NCI-H510A treated with DMSO at 0.1 percent for 48 hours (cell line): ENCODE results near the gene MOXD1.
"Not testable (repeated sequence)": the region's sequence is repeated elsewhere in the genome, so short reads cannot be mapped to it uniquely, and the experiment has no call there.

Experiments used
- DNase-seq: peaks from one replicate; lab custom pipeline; 2025; lab: John Stamatoyannopoulos, UW

Gene MOXD1

DNA sequence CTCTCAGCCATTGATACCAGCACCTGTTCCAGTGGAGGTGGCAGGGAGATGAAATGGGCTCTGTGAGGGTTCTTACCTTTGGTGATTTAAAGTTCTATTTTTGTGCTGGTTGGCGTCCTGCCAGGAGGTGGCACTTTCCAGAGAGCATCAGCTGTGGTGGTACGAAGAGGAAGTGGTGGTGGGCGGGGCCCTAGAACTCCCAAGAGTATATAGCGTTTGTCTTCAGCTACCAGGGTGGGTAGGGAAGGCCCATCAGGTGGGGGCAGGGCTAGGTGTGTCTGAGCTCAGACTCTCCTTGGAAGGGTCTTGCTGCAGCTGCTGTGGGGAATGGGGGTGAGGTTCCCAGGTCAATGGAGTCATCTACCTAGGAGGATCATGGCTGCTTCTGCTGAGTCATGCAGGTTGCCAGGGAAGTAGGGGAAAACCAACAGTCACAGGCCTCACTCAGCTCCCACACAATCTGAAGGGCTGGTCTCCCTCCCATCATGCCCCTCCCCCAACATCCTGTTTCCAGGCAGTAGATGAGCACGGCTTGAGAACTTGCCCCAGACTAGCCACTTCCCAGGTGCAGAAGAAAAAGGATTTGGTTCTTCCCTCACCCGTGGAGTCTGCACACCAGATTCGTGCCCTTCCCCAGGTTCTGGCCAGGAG is 46.6 kb downstream of the MOXD1 start:
- no peak for DNase-seq

DNA sequence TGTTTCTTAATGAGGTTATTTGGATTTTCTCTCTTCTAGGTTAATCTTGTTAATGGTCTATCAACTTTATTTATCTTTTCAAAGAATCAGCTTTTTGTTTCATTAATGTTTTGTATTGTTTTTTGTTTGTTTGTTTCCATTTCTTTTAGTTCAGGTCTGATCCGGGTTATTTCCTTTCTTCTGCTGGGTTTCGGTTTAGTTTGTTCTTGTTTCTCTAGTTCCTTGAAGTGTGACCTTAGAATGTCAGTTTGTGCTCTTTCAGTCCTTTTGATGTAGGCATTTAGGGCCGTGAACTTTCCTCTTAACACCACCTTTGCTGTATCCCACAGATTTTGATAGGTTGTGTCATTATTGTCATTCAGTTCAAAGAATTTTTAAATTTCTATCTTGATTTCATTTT is 49.3 kb downstream of the MOXD1 start:
- DNase-seq: not testable (repeated sequence)

DNA sequence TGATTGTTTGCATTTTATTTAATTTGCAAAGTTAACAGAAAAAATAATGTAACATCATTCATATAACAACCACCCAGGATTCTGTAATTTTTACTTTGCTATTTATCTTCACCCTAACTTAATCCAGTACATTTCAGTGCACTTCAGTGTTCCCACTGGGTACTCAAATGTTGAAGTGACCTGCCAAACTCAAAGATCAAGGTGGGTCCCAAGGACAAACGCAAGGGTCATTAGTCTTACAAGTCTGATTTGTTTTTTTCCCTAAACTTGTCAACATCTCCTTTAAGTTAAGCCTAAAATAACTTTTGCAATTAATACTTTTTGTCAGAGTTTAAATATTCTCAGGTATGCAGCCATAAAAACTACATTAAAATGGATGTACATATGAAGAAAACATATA is 53.0 kb downstream of the MOXD1 start:
- DNase-seq: no peak

DNA sequence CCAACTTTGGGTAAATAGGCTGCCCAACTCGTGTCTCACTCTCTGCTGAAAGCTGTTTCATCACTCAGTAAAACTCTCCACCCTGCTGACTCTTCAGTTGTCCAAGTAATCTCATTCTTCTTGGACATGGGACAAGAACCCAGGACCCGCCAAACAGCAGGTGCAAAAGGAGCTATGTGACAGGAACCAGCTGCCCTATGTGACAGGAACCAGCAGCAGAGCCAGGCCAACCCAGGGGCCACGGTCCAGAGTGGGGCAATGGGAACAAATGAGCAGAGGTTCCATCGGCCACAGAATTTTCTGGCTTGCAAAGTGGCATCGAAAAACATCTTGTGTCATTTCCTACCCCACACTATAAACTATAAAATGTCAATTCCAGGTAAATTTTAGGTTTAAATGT is 56.5 kb downstream of the MOXD1 start:
- no peak for DNase-seq

DNA sequence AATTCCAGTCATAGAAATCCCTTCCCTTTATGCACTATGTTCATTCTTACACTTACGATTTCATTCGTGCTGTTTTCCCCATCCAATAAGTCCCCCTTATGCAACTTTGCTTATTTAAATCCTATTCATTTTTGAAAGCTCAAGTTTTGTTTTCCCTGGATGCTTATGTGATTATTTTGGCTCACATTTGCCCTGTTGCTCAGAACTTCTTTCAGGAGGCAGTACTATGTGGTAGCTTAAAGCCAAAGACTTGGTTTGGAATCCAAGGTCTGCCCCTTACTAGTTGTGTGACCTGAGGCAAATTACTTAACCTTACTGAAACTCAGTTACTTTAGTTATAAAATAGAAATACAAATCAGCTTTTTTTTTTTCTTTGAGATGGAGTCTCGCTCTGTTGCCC is 59.6 kb downstream of the MOXD1 start:
- DNase-seq: no peak

- no peak for DNase-seq
Observed at GRCh38 chr6:132334521-132334885, 66.8 kb downstream of the MOXD1 start.

DNA sequence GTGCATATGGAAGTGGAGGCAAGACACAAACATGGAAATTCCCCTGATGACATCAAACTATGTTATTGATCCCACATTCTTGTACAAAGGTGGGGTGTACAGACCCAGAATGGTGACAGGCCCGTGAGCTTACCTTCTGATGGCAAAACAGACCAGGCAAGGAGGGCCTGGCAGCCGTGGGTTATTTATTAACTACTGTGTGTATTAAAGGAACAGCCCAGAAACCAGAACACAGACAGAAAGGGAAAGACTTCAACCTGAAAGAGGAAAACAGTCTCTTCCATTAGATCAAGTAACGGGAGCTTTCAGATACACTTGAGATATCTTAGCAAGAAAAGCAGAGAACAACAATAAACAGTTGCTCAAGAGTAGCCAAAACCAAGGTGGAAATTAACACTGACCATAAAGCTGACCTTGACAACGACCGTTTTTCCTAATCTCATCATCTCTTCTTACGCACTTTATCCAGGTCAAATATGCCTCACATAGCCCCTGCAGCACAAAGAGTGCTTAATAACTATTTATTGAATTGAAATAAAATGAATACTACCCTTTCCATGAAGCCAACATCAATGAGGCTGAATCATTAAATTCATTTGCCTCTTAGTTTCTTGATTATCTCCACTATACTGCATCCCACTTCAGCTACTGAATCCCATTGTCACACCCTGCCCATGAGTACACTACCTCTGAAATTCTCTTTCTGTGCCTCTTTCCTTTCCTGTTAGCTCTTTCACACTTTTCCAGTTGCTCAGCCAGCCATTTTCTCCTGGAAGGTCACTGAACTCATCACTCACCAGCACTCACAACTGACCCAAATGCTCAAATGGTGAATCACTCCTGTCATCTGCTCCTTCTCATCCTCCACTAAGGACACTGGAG is 67.4 kb downstream of the MOXD1 start:
- no peak for DNase-seq

- DNase-seq: no peak
Observed at GRCh38 chr6:132330759-132331158, 70.5 kb downstream of the MOXD1 start.

DNA sequence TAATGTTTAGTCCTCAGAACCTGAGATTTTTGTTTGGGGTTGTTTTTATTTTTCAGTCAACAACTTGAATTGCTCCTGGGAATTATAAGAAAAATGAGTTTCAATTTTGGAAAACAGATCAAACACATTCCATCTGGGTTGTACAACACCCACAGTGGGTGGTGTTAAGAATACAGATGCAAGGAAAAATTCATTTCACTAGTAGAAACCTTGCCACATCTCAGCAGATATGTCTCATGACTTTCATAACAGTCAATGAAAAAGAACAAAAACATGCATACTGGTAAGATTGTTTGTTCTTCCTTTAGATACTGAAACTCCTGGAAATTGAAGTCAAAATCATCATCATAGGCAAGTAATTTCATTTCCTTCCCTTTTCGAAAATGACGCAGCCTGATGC is 78.9 kb downstream of the MOXD1 start:
- DNase-seq: no peak

- no peak for DNase-seq
Observed at GRCh38 chr6:132320007-132320406, 81.3 kb downstream of the MOXD1 start.

DNA sequence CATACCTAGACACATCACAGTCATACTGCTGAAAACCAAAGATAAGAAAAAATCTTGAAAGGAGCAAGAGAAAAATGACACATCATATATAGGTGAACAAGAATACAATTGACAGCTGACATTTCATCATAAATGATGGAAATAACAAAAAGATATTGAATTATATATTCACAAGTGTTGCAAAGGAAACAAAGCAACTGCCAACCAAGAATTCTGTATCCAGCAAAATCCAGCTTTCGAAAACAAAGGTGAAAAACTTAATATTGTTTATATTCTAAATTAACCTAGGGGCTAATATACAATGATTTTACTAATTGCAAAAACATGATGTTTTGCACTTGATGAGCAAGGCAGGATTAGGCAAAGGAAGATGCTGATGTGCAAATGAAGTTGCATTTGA is 84.3 kb downstream of the MOXD1 start:
- DNase-seq: no peak

GRCh38 chr6:132314432-132314831 is 86.8 kb downstream of the MOXD1 start:
- DNase-seq: no peak

- no peak for DNase-seq
Observed at GRCh38 chr6:132310921-132311320, 90.4 kb downstream of the MOXD1 start.

- DNase-seq: not testable (repeated sequence)
Observed at GRCh38 chr6:132310151-132310550, 91.1 kb downstream of the MOXD1 start.

GRCh38 chr6:132304891-132305305 is 96.4 kb downstream of the MOXD1 start:
- DNase-seq: no peak

- DNase-seq: no peak
Observed at GRCh38 chr6:132300323-132300949, 100.8 kb downstream of the MOXD1 start.

GRCh38 chr6:132298344-132298949 is 102.8 kb downstream of the MOXD1 start:
- peak; percentile 1 for DNase-seq

- no peak for DNase-seq
Observed at GRCh38 chr6:132289756-132290155, 111.5 kb downstream of the MOXD1 start.

GRCh38 chr6:132287101-132287500 is 114.2 kb downstream of the MOXD1 start:
- DNase-seq: no peak

DNA sequence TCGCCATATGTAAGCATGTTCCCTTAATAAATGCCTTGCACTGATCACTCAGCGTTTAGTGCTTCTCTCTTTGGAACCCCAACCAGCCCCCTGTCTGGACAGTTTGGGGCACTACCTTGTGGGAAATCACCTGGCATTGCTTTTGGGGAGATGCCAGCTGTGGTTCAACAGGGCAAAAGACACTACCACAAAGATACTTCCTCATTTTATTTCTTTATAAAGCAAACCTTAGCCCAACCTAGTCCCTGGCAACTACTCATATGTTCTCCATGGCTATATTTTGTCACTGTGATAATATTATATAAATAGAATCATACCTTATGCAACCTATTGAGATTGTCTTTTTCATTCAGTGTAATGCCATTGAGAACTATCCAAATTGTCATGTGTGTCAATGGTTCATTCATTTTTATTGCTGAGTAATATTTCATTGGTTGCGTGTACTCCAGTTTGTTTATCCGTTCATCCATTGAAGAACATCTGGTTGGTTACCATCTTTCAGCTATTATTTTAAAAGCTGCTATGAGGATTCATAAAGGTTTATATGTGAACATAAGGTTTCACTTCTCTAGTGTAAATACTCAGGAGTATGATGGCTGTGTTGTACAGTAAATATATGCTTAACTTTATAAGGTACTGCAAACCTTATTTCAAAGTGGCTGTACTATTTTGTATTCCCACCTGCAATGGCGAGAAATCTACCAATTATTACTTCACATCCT is 114.8 kb downstream of the MOXD1 start:
- no peak for DNase-seq

- DNase-seq: no peak
Observed at GRCh38 chr6:132285004-132285780, 116.1 kb downstream of the MOXD1 start.
